HG02623 (cell line): ENCODE results near the gene AQP10.
"Not testable (repeated sequence)": the region's sequence is repeated elsewhere in the genome, so short reads cannot be mapped to it uniquely, and the experiment has no call there.

ENCODE experiments used
- ATAC-seq: cut with Tn5 transposase; IDR thresholded peaks from one replicate; pipeline ENCODE4 v1.9.1; 2021; ENCODE audit warnings: moderate library complexity; ENCODE audit not compliant: unreplicated experiment

AQP10 gene

DNA sequence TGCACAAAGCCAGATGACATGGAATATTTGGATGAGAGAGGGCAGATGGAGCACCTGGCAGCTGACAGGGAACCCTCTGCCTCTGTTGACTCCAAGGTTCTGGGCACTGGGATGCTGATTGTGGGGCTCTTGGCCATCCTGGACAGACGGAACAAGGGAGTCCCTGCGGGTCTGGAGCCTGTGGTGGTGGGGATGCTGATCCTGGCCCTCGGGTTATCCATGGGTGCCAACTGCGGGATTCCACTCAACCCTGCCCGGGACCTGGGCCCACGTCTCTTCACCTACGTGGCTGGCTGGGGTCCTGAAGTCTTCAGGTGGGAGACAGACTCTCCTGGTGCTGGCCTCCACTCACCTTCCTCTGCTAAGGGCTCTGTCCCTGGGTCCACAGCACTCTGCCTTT lies 2.6 kb downstream of the AQP10 start:
- ATAC-seq = no peak

DNA sequence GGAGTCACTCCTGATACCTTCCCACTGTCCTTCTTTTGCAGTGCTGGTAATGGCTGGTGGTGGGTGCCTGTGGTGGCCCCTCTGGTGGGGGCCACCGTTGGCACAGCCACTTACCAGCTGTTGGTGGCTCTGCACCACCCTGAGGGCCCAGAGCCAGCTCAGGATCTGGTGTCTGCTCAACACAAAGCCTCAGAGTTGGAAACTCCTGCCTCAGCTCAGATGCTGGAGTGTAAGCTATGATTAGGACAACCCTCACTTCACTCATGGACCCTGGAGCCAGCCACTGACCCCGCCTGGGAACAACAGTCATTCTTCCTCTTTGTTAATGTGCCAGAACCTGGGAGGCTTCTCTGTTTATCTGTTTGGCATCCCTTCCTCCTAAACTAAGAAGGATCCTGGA lies 3.3 kb downstream of the AQP10 start:
- ATAC-seq = no peak

DNA sequence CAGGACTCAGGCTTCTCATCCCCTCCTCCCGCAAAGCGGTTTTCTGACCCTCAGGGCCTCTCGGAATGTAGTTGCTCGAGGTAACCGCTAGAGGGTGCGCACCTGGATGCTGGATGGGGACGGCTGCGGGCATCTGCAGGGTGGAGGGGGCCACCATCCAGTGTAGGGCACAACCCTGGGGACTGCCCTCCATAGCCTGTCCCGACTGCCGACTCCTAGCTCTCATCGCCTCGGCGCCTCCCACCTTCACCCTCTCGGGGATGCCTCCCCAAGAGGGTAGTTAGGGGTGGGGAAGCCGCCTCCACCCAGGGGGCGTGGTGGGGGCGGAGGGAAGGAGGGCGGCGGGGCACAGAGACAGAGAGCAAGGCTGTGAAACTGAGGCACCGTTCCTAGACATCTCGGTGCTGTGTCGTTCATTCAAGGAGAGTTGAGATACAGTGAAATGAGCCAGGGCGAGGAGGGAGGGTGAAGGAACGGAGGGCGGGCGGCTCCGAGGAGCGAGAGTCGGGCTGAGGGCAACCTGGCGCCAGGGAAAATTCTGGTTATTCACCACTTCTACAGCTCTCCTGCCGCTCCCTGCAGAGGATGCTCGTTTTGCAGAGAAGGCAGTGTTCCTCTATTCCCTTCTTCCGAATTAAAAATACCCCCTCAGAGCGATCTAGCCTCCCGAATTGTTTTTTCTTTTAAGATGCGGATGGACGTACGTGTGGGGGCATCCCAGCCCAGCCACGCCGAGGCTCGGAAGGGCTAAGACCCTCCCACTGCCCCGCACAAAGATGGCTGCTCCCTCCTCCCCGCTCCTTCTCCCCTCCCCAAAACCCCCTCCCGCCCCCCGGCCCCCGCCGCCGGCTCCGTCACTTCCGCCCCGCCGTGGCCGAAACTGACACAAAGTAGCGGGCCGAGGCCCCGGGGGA lies 4.0 kb downstream of the AQP10 start, which contains the start of gene ATP8B2:
Gene ATP8B2, plus strand, starts transcription at position 857 of the 914 bp plus-strand sequence. CDS start 2,617 bp downstream, outside the sequence.
- ATAC-seq = no peak

DNA sequence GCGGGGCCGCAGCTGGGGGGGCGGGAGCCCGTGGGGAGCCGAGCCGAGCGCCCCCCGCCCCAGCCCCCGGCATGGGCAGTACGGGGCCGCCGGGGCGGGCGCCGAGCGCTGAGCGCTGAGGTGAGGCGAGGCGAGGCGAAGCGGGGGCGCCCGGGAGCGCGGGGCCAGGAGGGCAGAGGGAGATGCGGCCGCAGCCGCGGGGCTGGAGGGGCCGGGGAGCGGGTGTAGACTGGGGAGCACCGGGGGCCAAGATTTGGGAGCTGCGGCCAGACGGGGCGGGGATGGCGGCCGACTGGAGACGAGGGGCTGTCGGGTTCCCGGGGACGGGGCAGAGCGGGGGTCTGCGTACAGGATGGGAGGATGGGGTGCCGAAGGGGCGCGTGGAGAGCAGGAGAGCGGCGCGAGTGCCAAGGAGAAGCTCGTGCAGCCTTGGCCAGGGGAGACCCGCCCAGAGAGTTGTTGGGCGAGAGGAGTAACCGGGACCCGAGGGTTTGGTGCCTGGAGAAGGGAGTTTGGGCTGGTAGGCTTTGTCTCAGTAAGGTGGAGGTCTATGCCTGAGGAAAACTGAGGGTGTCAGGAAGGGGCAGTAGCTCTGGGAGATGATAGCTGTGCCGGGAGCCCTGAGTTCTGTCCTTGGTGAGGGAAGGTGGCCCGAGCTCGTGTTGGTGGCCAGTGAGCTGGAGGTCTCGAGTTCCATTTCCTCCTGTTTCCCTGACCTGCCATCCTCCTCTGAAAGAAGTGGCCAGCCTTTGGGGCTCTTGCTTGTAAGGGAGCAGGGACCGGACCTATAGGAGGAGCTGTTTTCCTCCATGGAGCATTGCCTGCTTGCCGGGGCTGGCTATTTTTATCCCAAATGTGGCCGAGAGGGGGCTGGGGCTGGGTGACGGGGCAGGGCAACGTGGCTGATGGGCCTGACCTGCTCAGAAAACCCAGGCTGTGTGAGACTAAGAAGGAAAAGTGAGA lies 5.0 kb downstream of the AQP10 start:
- no peak for ATAC-seq

DNA sequence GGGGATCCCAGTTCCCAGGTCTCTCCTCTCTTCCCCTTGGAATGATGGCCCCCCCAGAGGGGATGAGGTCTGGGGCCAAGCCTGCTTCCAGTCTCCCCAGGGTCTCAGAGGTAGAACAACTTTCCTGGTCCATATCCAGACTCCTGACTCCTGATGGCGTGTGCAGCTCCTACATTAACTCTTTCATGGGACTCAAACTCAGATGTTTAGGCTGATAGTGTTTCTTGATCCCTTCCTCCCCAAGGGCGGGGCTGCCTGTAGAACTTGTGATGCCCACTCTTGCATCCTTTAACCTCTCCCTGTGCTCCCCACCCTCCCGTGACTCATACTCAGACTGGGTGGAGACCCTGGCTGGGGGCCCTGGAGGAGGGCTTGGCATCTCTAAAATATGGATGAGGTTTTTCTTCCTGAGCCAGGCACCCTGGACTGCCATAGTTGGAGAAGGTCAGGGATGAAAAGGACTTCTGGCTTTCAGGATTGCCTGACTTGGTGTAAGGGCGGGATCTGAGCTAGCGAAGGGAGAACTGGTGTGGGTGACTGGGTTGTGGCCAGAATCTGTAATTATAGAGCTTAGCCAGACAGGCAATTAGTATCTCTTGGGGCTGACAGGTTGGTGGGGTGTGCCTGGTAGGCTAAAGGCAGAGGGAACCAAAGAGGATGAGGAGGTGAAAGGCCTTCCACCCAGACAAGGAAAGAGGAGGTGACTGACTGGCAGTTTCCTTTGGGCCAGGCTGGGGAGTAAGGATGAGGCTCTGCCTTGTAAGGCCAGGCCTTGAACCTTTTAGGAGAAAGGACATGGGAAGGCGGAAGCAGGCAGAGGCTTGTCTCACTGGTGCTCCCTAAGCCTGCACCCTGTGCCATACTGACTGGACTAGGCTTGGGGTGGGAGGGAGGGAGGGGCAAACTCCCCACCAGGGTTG lies 5.9 kb downstream of the AQP10 start:
- no peak for ATAC-seq

DNA sequence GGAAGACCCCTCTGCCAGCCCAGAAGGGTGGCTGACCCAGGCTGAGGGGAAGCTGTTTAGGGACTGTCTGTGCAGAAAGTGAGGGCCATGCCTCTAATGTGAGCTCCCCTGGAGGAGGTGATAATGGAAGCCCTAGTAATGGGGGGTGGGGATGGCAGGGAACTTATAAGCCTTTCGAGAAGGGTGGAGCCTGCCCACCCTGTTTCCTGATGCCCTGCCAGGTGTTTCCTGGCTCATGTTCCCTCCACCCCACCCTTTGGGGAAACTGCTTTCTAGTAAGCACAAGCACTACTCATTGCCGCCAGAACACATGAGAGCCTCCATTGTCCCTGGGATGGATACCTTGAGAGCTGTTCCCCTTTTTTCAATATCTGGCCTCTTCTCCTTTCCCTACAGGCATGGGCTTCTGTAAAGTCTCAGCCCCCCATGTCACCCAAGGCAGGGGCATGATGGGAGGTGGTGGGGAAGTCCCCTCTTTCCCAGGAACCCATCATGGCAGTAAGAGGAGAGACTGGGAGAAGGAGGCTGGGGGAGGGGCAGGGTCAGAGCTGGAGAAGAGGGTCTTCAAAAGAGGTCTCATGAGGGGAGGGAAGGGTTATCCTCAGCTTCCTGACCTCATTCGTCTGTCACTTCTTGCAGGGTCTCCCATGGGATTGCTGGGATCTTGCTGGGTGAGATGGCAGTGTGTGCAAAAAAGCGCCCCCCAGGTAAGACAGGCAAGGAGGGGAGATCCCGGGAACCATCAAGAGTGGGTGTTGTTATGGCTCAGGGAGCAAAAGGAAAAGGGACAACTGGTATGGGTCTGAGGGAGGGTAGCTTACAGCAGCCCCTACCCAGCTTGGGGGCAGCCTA lies 6.8 kb downstream of the AQP10 start:
- no peak for ATAC-seq

DNA sequence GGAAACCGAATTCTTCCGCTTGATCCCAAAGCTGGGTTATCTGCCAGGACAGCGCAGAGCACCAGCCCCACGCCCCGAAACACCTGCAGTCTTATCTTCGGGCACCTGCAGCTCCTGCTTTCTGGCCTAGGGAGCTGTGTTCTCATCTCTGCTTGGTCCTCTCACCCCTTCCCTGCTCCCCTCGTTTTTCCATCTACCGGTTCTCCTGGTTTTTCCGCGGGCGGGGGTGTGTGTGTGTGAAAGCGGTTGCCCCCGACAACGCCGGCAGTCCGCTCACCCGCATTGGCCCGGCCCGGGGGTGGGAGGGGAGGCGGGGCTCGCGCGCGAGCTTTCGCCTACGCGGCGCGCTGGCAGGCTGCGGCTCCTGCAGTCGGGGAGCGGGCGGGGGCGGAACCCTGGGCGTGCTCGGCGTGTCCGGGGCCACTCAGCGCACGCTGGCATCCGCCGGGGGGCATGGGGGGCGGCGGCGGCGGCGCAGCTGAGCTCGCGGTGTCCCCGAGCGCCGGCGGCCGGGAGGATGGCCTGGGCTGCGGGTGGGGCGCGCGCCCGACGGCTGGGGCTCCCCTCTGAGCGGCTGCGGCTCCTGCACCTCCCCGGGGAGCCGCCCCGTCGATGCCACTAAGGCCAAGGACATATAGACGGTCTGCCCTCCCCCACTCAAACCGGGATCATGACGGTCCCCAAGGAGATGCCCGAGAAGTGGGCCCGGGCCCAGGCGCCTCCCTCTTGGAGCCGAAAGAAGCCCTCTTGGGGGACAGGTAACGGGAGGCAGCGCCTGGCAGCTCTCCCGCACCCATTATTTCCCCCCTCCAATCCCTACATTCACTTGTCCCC lies 7.6 kb downstream of the AQP10 start:
- no peak for ATAC-seq

DNA sequence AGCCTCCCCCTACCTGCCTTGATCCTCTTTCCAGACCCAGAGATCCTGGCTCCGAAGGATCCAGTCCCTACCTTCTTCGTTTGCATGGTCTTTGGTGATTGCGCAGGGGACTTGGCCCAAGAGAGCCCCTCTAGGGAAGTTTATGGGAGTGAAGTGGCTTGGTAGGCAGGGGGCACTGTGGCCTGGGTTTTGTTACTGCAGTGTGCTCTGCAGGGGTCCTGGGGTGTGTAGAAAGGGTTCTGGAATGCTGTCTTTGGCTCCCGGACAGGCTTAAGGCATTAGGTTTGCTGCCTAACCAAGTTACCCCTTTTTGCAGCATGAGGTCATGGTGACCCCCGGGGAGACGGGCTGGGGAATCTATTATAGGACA lies 8.2 kb downstream of the AQP10 start:
- no peak for ATAC-seq

DNA sequence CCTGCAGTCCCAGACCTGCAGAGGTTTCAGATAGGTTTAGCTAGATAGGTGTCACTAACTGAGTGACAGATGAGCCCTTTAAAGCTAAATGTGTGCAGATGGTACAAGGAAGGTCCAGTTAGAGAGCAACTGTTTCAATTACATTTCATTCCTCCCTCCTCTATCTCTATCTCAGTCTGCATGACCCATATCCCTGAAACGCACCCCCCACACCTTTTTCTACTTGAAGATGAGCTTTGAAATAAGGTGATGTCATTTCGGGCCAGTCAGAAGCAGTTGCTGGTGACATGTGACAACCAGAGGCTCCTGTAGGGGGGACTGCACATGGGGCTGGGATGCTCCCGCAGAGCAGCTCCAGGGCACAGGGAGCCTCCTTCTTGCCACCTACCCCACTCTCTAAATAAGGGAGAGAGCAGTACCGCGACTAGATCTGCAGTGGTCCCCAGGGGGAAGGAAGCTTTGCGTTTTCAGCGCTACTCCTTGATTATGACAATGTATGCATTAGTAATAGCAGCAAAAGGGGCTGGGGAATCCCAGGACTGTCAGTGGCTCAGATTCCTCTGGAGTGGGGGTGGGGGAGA lies 8.7 kb downstream of the AQP10 start:
- ATAC-seq = no peak

DNA sequence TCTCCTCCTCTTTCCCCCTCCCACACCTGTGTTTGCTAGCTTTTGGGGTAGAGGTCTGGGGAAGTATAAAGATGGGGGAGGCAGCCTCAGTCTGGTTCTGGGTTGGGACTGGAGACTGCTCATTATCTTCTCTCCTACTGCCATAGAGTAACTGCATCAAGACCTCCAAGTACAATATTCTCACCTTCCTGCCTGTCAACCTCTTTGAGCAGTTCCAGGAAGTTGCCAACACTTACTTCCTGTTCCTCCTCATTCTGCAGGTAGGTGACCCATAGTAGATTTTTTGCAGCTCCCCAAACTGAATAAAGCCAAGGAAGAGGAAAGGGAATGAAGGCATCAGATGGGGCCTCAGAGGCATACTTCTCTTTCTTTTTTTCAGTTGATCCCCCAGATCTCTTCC lies 9.8 kb downstream of the AQP10 start:
- no peak for ATAC-seq

DNA sequence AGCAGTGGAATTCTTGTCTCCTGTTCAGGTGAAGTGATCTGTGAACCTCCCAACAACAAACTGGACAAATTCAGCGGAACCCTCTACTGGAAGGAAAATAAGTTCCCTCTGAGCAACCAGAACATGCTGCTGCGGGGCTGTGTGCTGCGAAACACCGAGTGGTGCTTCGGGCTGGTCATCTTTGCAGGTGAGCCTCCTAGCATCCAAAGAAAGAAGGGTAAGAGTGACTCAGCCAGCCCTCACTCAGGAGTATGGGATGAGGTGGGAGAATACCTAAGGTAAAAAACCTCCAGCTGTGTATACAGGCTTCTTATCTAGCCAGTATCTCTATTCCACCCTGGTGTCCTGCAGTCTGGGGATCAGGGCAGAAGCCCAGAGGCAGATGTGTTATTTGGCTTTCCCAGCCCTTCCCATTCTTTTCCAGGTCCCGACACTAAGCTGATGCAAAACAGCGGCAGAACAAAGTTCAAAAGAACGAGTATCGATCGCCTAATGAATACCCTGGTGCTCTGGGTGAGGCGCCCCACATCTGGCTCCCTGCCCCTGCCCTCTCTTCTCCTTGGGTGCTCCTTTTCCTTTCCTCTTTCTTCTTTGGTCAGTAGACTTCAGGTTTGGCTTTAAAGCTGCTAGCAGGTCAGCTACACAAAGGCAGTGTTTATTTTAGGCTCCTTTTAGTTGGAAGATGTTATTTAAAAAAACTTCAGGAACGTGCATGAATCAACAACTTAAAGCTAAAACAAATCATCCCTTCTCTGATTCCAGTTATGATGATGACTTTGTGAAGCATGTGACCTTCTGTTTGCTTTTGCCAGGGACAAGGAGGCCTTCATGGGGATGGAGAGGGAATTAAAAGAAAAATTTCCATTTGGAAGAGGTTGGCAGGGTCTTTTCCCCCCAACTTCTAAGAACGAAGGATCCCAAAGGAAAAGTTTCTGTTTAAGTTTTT lies 13.5 kb downstream of the AQP10 start:
- ATAC-seq = no peak

DNA sequence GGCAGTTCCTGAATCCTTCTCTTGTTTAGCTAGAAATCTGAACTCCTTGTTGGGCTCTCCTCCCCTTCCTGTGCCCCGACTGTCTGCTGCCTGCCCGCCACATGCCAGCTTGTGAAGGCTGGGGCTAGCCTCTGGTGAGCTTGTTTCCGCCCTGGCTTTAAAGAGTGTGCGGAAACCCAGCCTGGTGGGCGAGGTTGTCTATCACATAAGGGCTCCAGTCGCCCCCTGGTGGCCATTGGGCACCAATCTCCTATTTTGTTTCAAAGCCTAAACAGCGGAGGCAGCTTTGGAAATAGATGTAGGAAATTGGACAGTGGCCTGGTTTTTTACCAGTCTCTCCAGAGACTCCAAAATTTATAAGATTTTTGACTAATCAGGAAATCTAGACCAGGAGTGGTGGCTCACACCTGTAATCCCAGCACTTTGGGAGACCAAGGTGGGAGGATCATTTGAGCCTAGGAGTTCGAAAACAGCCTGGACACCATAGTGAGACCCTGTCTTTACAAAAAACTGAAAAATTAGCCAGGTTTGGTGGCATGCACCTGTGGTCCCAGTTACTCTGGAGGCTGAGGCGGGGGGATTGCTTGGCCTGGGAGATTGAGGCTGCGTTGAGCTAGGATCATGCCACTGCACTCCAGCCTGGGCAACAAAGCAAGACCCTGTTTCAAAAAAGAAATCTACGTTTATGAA lies 14.3 kb downstream of the AQP10 start:
- no peak for ATAC-seq

DNA sequence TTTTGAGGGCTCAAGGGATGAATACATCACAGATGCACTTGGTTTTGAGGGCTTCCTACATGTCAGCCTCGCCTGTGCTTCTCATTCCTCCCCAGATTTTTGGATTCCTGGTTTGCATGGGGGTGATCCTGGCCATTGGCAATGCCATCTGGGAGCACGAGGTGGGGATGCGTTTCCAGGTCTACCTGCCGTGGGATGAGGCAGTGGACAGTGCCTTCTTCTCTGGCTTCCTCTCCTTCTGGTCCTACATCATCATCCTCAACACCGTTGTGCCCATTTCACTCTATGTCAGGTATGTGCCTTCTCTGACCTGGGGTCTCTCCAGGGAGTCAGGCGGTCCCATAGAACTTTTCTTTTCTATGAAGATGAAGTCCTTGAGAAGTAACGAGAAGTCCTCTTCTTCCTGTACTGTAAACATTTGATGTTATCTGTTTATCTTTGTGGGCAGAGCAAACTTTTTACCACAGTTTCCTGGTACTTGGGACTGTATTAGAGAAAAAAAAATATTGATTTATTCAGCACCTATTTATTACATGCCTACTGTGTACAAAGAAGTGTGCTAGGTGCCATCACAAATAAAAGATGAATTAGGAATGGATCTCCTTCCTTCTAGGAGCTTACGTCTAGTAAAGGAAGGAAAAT lies 16.5 kb downstream of the AQP10 start:
- ATAC-seq = no peak

DNA sequence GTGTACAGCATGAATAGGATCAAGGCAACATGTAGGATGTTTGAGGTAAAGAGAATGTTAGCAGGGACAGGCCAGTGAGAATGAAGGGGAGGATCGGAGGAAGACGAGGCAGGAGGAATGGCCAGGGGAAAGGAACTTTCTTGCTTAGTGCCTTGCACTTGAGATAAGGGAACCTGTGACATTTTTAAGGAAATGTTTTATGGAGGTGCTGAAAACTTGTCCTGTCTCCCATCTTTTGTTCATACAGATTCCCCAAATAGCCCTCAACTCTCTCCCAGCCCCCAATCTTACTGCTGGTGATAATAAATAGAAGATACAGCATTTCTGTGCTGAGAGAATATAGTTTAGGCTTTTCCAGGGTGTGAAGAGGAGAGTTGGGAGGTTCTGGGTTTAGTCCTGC lies 18.0 kb downstream of the AQP10 start:
- ATAC-seq = no peak

DNA sequence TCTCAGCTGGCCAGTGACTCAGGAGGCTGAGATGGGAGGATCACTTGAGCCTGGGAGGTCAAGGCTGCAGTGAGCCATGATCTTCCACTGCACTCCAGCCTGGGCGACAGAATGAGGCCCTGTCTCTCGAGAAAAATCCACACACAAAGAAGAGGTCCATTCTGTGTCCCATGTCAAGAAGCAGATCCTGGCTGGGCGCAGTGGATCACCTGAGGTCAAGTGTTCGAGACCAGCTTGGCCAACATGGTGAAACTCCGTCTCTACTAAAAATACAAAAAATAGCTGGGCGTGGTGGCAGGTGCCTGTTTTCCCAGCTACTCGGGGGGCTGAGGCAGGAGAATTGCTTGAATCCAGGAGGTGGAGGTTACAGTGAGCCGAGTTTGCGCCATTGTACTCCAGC lies 20.5 kb downstream of the AQP10 start:
- ATAC-seq = not testable (repeated sequence)

DNA sequence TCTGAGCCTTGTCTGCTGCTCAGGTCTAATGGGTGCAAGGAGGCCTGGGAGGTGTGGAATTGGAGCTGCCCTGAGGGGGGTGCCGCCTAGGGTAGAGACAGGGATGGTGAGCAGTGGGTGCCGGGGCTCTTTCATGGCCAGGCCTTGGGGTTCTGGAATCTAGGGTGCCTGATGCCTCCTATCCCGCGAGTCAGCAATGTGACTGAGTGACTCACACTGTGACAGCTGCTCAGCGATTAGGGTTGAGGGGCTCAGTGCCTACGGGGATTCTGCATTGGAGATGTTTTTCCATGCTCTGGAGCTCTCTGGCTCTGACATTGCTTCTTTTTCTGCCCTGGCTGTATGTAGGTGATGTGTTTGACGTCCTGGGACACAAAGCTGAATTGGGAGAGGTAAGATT lies 21.2 kb downstream of the AQP10 start:
- ATAC-seq = no peak
